Brain microvascular endothelial cell (primary cell): ENCODE results near the gene PHACTR1.
"Not testable (repeated sequence)": the region's sequence is repeated elsewhere in the genome, so short reads cannot be mapped to it uniquely, and the experiment has no call there.

Source experiments
- DNase-seq: peaks from one replicate; pipeline ENCODE4 v3.0.0-alpha.2; 2020
- H3K27ac ChIP-seq: fragments of 250-450 bp; sonication (Bioruptor Pico); 2 replicates; pipeline ENCODE4 v1.5.1; 2020; ENCODE audit warnings: mild to moderate bottlenecking, moderate library complexity
- H3K27me3 ChIP-seq: fragments of 250-450 bp; sonication (Bioruptor Pico); replicated peaks from 2 replicates; pipeline ENCODE4 v1.5.1; 2020; ENCODE audit warnings: mild to moderate bottlenecking
- H3K36me3 ChIP-seq: fragments of 250-450 bp; sonication (Bioruptor Pico); replicated peaks from 2 replicates; pipeline ENCODE4 v1.5.1; 2020; ENCODE audit warnings: mild to moderate bottlenecking
- H3K4me3 ChIP-seq: 2 replicates; pipeline ENCODE4 v1.5.1; 2011; ENCODE audit warnings: low read depth, mild to moderate bottlenecking, control low read depth, low read length, moderate library complexity
- CTCF ChIP-seq: IDR thresholded peaks from 2 replicates; pipeline ENCODE4 v1.5.1; 2011; ENCODE audit warnings: low read depth, mild to moderate bottlenecking, moderate library complexity, low read length, control low read depth, inconsistent platforms; ENCODE audit errors: missing control alignments
- in situ Hi-C: cut with HindIII; loops from 2 replicates; pipeline ENCODE4 v1.10.0; 2017; ENCODE audit warnings: low sequenced_read_pairs, low pct_ligation_motif_present

Gene PHACTR1

GRCh38 chr6:13147782-13148181, 431.2 kb downstream of the PHACTR1 start:
- Histone ChIP-seq H3K27ac (no peak overlapping the region), H3K4me3 (no peak overlapping the region), H3K36me3 (no peaks in the 10 kb centered on the region), H3K27me3 (no peaks in the 10 kb centered on the region)
- in situ Hi-C loops, result no loop called here
- TF ChIP-seq CTCF, result no peak
- no peak for DNase-seq

DNA sequence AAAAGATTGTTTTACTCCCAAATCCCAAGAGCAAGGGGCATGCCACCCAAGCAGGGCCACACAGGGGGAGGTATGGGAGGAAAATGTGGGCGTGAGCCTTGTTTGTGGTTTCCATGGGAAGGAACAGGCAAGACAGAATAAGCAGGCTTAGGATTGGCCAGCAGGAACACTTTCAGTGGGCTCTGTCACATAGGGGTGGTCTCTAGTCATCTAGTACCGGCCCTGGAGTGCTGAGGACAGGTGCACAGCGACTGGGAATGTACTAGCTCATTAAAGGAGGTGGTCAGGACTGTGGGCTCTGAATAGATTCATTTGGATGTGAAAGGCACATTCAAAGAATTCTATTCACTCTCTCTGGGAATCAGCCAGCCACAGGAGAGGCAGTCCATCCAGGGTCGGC, 436.2 kb downstream of the PHACTR1 start:
- no peak overlapping the region for H3K4me3 ChIP-seq
- in situ Hi-C loops, result no loop called here
- H3K27ac ChIP-seq, result no peak overlapping the region
- no peak for TF ChIP-seq CTCF
- no peak for DNase-seq
- no peaks in the 10 kb centered on the region for H3K27me3 ChIP-seq
- no peaks in the 10 kb centered on the region for H3K36me3 ChIP-seq

- in situ Hi-C loops, result no loop called here
- no peak overlapping the region for H3K4me3 ChIP-seq
- TF ChIP-seq CTCF, result no peak
- H3K36me3 ChIP-seq, result no peaks in the 10 kb centered on the region
- DNase-seq, result no peak
- H3K27ac ChIP-seq, result no peak overlapping the region
- H3K27me3 ChIP-seq, result no peaks in the 10 kb centered on the region
Observed at GRCh38 chr6:13156381-13156780, 439.8 kb downstream of the PHACTR1 start.

DNA sequence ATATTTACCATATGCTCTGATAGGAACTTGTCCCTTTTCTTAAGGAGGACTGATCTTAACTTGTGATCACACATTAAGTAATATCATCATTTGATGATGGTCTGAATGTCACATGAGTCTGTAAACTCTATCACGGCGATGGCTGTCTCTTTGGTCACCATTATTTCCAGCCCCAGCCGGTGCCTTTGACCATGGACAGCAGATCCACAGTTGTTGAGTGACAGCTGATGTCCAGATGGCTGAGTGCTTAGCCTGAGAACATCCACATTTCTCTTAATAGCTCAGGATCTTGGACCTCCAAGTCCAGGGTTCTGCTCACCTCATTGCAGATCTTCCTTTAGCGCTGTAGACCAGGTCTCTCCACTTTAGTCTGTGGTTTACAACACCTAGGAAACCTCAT, 440.7 kb downstream of the PHACTR1 start:
- in situ Hi-C loops, result no loop called here
- H3K27ac ChIP-seq, result no peak overlapping the region
- no peaks in the 10 kb centered on the region for H3K36me3 ChIP-seq
- no peaks in the 10 kb centered on the region for H3K27me3 ChIP-seq
- DNase-seq, result no peak
- TF ChIP-seq CTCF, result no peak
- no peak overlapping the region for H3K4me3 ChIP-seq

DNA sequence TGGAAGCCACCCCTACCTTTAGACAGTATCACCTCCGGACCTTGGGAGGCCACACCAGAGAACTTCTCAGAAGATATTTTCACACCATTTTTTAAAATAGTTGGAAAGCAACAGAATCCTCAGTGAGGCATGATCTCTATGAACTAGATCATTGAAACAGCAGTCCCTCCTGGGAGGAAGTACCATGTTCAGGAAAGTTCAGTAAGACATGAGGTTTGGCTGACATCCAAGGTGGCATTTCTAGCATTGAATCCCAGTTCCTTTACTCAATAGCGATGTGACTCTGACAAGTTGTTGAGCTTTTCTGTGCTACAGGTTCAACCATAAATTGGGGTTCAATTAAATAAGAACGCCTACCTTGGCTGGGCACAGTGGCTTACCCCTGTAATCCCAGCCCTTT, 442.7 kb downstream of the PHACTR1 start:
- in situ Hi-C loops, result no loop called here
- Histone ChIP-seq H3K27ac (no peak overlapping the region), H3K27me3 (no peaks in the 10 kb centered on the region), H3K36me3 (no peaks in the 10 kb centered on the region), H3K4me3 (no peak overlapping the region)
- DNase-seq, result no peak
- TF ChIP-seq CTCF, result no peak

- H3K4me3 ChIP-seq, in situ Hi-C loops, H3K27me3 ChIP-seq, DNase-seq, H3K27ac ChIP-seq, H3K36me3 ChIP-seq: not testable (repeated sequence)
Observed at GRCh38 chr6:13159822-13160221, 443.3 kb downstream of the PHACTR1 start.
